ENCODE data around the gene SCGB3A2. TPM values are rescaled to one million over a fixed set of nuclear protein-coding genes. Genes with fewer than 3 reads are reported as not detected.

The SCGB3A2 gene
- polyA plus RNA-seq, 1 donor from 2014 or later: not detected

DNA sequence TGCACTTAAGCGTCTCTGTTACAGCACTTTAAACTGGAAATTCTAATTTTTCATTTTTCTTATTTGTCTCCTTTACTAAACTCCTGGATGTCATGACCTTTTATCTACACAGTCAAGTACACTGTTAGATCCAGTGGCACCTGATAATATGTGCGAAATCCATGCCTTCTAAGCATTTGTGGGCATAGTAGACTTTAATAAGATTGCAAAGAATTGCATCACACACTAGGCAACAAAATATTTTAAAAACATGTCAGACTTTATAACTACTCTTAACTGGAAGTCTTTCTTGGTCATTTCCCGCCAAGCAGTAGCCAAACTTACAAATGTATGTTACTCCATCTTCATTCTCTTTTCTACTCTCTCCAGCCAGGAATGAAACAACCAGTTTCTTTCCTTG lies 42.1 kb upstream of the SCGB3A2 start:
- Histone ChIP-seq H3K9me2 (ENCODE audit: insufficient read depth, low read length) (no peaks in the 10 kb centered on the region), H3K4me2 (ENCODE audit: low read length) (no peak overlapping the region), H3K79me2 (replicated peaks; ENCODE audit: insufficient read depth, low read length) (no peaks in the 10 kb centered on the region), H4K20me1 (ENCODE audit: insufficient read depth) (no peaks in the 10 kb centered on the region), H2AFZ (ENCODE audit: low read depth, low read length) (no peak overlapping the region), H3K9me3 (ENCODE audit: low read length) (no peaks in the 10 kb centered on the region), H3K36me3 (ENCODE audit: insufficient read depth, low read length) (no peaks in the 10 kb centered on the region), H3K27ac (ENCODE audit: low read length) (no peak overlapping the region), H3K4me3 (ENCODE audit: low read length) (no peak overlapping the region), H3F3A (ENCODE audit: insufficient read depth, low read length, poor library complexity, severe bottlenecking) (no peaks in the 10 kb centered on the region), H3K9ac (ENCODE audit: low read length) (no peak overlapping the region), H3K27me3 (ENCODE audit: insufficient read depth, low read depth, low read length) (no peaks in the 10 kb centered on the region)
- no peak for TF ChIP-seq TAF1 (IDR thresholded peaks at IDR 0.05; ENCODE audit: low read depth)
- no peak for TF ChIP-seq RAD21 (conservative IDR thresholded peaks at IDR 0.05)
- TF ChIP-seq SMC3 (conservative IDR thresholded peaks at IDR 0.05; ENCODE audit: poor library complexity): no peak
- TF ChIP-seq, protein P1, sequence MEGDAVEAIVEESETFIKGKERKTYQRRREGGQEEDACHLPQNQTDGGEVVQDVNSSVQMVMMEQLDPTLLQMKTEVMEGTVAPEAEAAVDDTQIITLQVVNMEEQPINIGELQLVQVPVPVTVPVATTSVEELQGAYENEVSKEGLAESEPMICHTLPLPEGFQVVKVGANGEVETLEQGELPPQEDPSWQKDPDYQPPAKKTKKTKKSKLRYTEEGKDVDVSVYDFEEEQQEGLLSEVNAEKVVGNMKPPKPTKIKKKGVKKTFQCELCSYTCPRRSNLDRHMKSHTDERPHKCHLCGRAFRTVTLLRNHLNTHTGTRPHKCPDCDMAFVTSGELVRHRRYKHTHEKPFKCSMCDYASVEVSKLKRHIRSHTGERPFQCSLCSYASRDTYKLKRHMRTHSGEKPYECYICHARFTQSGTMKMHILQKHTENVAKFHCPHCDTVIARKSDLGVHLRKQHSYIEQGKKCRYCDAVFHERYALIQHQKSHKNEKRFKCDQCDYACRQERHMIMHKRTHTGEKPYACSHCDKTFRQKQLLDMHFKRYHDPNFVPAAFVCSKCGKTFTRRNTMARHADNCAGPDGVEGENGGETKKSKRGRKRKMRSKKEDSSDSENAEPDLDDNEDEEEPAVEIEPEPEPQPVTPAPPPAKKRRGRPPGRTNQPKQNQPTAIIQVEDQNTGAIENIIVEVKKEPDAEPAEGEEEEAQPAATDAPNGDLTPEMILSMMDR (IDR thresholded peaks at IDR 0.05; ENCODE audit: poor library complexity, severe bottlenecking): no peak
- TF ChIP-seq EP300 (conservative IDR thresholded peaks at IDR 0.05; ENCODE audit: poor library complexity, severe bottlenecking): no peak
- no peak for TF ChIP-seq REST (IDR thresholded peaks at IDR 0.05; ENCODE audit: borderline replicate concordance)
- TF ChIP-seq EZH2 (IDR thresholded peaks at IDR 0.05; ENCODE audit: borderline replicate concordance, insufficient read depth, low read length, poor library complexity, severe bottlenecking): no peak
- TF ChIP-seq POLR2AphosphoS5 (IDR thresholded peaks at IDR 0.05): no peak
- TF ChIP-seq MXI1 (conservative IDR thresholded peaks at IDR 0.05; ENCODE audit: poor library complexity, severe bottlenecking): no peak

- no peak overlapping the region for H2AFZ ChIP-seq (ENCODE audit: low read depth, low read length)
- no peaks in the 10 kb centered on the region for H4K20me1 ChIP-seq (ENCODE audit: insufficient read depth)
- no peak overlapping the region for H3K4me3 ChIP-seq (ENCODE audit: low read length)
- no peak overlapping the region for H3K27ac ChIP-seq (ENCODE audit: low read length)
- no peak overlapping the region for H3K4me2 ChIP-seq (ENCODE audit: low read length)
- H3K79me2 ChIP-seq (replicated peaks; ENCODE audit: insufficient read depth, low read length): no peaks in the 10 kb centered on the region
- H3K9me2 ChIP-seq (ENCODE audit: insufficient read depth, low read length): no peaks in the 10 kb centered on the region
- no peaks in the 10 kb centered on the region for H3K9me3 ChIP-seq (ENCODE audit: low read length)
- no peak for TF ChIP-seq REST (IDR thresholded peaks at IDR 0.05; ENCODE audit: borderline replicate concordance)
- H3K27me3 ChIP-seq (ENCODE audit: insufficient read depth, low read depth, low read length): no peaks in the 10 kb centered on the region
- no peaks in the 10 kb centered on the region for H3F3A ChIP-seq (ENCODE audit: insufficient read depth, low read length, poor library complexity, severe bottlenecking)
- H3K36me3 ChIP-seq (ENCODE audit: insufficient read depth, low read length): no peaks in the 10 kb centered on the region
- no peak overlapping the region for H3K9ac ChIP-seq (ENCODE audit: low read length)
Measured at GRCh38 chr5:147842869-147843268, 35.6 kb upstream of the SCGB3A2 start.
